Suprapubic skin (tissue), 4 donors: ENCODE results near the gene MPPE1. TPM values are rescaled to one million over a fixed set of nuclear protein-coding genes. Genes with fewer than 3 reads are reported as not detected.
"Not testable (repeated sequence)": the region's sequence is repeated elsewhere in the genome, so short reads cannot be mapped to it uniquely, and the experiment has no call there.

ENCODE experiments used
- DNase-seq, 2 donors: peaks; one replicate each; pipeline ENCODE4 v3.0.0-alpha.2; 2019; ENCODE audit warnings: low spot score in 2 of 2
- H3K27ac ChIP-seq: fragments of 200-600 bp; sonication (generic); one replicate; pipeline ENCODE4 v1.5.1; 2019
- H3K27me3 ChIP-seq: fragments of 200-600 bp; sonication (generic); one replicate; pipeline ENCODE4 v1.5.1; 2019
- H3K36me3 ChIP-seq: fragments of 200-600 bp; sonication (generic); one replicate; pipeline ENCODE4 v1.5.1; 2019
- H3K4me1 ChIP-seq: fragments of 200-600 bp; sonication (generic); one replicate; pipeline ENCODE4 v1.5.1; 2019
- H3K4me3 ChIP-seq: fragments of 200-600 bp; sonication (generic); one replicate; pipeline ENCODE4 v1.5.1; 2019; ENCODE audit warnings: mild to moderate bottlenecking
- H3K9me3 ChIP-seq: fragments of 200-600 bp; sonication (generic); one replicate; pipeline ENCODE4 v1.5.1; 2019
- EP300 ChIP-seq: sonication (generic); formaldehyde crosslinking; IDR thresholded peaks from one replicate; pipeline ENCODE4 v1.6.1; 2017; ENCODE audit warnings: antibody characterized with exemption
- POLR2A ChIP-seq, 2 donors: fragments of 450-650 bp; IDR thresholded peaks; one replicate each; pipeline ENCODE4 v1.6.1; 2017; ENCODE audit warnings: antibody characterized with exemption in 2 of 2, mild to moderate bottlenecking in 2 of 2, moderate library complexity in 2 of 2
- POLR2AphosphoS5 ChIP-seq, 3 donors: sonication (generic); formaldehyde crosslinking; IDR thresholded peaks; one replicate each; pipeline ENCODE4 v1.6.1; 2017; ENCODE audit warnings: antibody characterized with exemption in 3 of 3
- WGBS: methylation state at CpG from one replicate; pipeline ENCODE4 v1.1.5; 2018; 5-methylcytosine and 5-hydroxymethylcytosine counted together
- total RNA-seq, 4 donors: library from RNA; depleted of rRNA; stranded (reverse); fragments of >200 nt; gene quantifications; one replicate each; pipeline ENCODE4 v1.1.0, GENCODE V29; 2016
- TF ChIP-seq, protein P1 (sequence below), 2 donors: fragments of 200-600 bp in 1 of 2; fragments of 450-650 bp in 1 of 2; sonication (generic) in 1 of 2; IDR thresholded peaks; one replicate each; pipeline ENCODE4 v1.5.1; 2016 to 2019; ENCODE audit warnings: antibody characterized with exemption in 2 of 2, mild to moderate bottlenecking in 1 of 2, moderate library complexity in 1 of 2

Gene MPPE1
- total RNA-seq, 4 donors from 2014 or later: 28.2 to 84.2 (median 40.3) TPM

GRCh38 chr18:11932393-11932792 lies 24.3 kb upstream of the MPPE1 start:
- WGBS: 90% methylated on average over 8 of the region's 14 CpGs
- Histone ChIP-seq H3K27ac (no peak overlapping the region), H3K4me1 (no peaks in the 10 kb centered on the region), H3K9me3 (no peaks in the 10 kb centered on the region), H3K4me3 (no peak overlapping the region), H3K27me3 (no peaks in the 10 kb centered on the region), H3K36me3 (no peaks in the 10 kb centered on the region)
- no peak for DNase-seq
- no peak for TF ChIP-seq EP300

DNA sequence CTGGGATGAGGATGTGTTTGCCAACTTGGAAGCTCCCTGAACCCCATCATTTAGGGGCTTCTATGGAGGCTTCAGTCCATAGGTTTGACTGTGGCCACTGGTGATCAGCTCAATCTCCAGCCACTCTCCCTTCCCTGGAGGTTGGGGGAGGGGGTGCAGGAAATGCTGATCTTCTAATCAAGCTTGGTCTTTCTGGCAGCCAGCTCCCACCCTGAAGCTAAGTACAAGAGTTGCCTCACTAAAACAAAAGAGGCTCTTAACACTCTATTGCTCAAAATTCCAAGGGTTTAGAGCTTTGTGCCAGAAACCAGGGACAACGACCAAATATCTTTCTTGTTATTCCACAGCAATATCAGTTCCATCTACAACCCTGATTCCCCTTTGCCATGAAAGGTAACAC lies 19.4 kb upstream of the MPPE1 start:
- Histone ChIP-seq H3K4me3 (no peak overlapping the region), H3K9me3 (no peaks in the 10 kb centered on the region), H3K27me3 (no peaks in the 10 kb centered on the region), H3K36me3 (no peaks in the 10 kb centered on the region), H3K4me1 (no peaks in the 10 kb centered on the region), H3K27ac (no peak overlapping the region)
- no peak for DNase-seq
- WGBS: 64% methylated on average over 1 of the region's 1 CpG
- TF ChIP-seq POLR2A (IDR thresholded peaks at IDR 0.05): no peak
- TF ChIP-seq, protein P1, sequence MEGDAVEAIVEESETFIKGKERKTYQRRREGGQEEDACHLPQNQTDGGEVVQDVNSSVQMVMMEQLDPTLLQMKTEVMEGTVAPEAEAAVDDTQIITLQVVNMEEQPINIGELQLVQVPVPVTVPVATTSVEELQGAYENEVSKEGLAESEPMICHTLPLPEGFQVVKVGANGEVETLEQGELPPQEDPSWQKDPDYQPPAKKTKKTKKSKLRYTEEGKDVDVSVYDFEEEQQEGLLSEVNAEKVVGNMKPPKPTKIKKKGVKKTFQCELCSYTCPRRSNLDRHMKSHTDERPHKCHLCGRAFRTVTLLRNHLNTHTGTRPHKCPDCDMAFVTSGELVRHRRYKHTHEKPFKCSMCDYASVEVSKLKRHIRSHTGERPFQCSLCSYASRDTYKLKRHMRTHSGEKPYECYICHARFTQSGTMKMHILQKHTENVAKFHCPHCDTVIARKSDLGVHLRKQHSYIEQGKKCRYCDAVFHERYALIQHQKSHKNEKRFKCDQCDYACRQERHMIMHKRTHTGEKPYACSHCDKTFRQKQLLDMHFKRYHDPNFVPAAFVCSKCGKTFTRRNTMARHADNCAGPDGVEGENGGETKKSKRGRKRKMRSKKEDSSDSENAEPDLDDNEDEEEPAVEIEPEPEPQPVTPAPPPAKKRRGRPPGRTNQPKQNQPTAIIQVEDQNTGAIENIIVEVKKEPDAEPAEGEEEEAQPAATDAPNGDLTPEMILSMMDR (IDR thresholded peaks at IDR 0.05): no peak
- no peak for TF ChIP-seq POLR2AphosphoS5 (IDR thresholded peaks at IDR 0.05)
- no peak for TF ChIP-seq EP300

- Histone ChIP-seq H3K9me3 (no peaks in the 10 kb centered on the region), H3K36me3 (no peaks in the 10 kb centered on the region), H3K27me3 (no peaks in the 10 kb centered on the region), H3K4me1 (no peaks in the 10 kb centered on the region), H3K4me3 (no peak overlapping the region), H3K27ac (no peak overlapping the region)
- no peak for TF ChIP-seq POLR2A (IDR thresholded peaks at IDR 0.05)
- 72% methylated on average over 12 of the region's 12 CpGs for WGBS
- DNase-seq: no peak
Measured at GRCh38 chr18:11925800-11926481, 17.8 kb upstream of the MPPE1 start.

- no peaks in the 10 kb centered on the region for H3K36me3 ChIP-seq
- no peak for DNase-seq
- 98% methylated on average over 3 of the region's 3 CpGs for WGBS
Measured at GRCh38 chr18:11923450-11923849, 15.3 kb upstream of the MPPE1 start.

DNA sequence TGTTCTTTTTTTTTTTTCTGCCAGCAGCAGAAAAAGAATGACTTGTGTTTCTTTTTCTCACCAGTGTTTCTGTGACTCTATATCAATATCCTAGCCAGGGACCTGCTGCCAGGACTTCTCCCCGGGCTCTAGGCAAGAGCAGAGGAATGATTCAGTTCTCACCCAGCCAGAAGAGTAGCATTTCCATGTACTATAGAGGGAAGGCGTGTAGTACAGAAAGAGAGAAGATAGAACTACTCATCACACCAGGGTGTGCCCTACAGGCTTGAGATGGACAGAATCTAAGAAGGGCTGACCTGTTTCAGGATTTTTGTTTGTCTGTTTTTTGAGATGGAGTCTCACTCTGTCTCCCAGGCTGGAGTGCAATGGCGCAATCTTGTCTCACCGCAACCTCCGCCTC lies 11.4 kb upstream of the MPPE1 start:
- H3K4me3 ChIP-seq, H3K4me1 ChIP-seq, H3K27me3 ChIP-seq, H3K36me3 ChIP-seq, H3K9me3 ChIP-seq, DNase-seq: not testable (repeated sequence)
- 68% methylated on average over 5 of the region's 5 CpGs for WGBS
- peak overlapping the region; percentile 5 for H3K27ac ChIP-seq

More at GRCh38 chr18:11923450-11923849, 15.3 kb upstream of the MPPE1 start:
- Histone ChIP-seq H3K9me3 (no peaks in the 10 kb centered on the region), H3K27ac (no peak overlapping the region), H3K4me1 (no peaks in the 10 kb centered on the region), H3K27me3 (no peaks in the 10 kb centered on the region), H3K4me3 (no peak overlapping the region)
- TF ChIP-seq POLR2AphosphoS5 (IDR thresholded peaks at IDR 0.05) (no peak), POLR2A (IDR thresholded peaks at IDR 0.05) (no peak), EP300 (no peak)
- TF ChIP-seq, protein P1 (IDR thresholded peaks at IDR 0.05): no peak

- not testable (repeated sequence) for H3K36me3 ChIP-seq, H3K4me1 ChIP-seq, H3K27ac ChIP-seq, H3K27me3 ChIP-seq, H3K9me3 ChIP-seq, DNase-seq, H3K4me3 ChIP-seq
- 70% methylated on average over 4 of the region's 4 CpGs for WGBS
Measured at GRCh38 chr18:11916880-11917279, 8.8 kb upstream of the MPPE1 start.

DNA sequence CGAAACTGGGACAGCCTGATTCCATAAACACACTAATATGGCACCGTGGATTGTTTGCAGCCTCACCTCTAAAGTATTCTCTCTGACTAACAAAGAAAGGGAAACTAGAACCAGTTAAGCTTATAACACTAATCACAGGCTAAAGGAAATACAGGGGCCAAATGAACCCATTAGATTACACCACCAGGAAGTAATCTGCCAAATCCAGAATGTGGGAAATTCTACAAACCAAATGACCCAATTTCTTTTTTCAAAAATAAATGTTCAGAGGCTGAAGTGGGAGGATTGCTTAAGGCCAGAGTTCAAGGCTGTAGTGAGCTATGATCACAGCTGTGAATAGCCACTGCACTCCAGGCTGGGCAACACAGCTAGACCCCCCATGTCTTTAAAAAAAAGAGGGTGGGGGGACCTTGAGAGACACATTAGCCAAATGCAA lies 1.5 kb upstream of the MPPE1 start:
- Histone ChIP-seq H3K27ac (peak overlapping the region; percentile 99), H3K4me1 (peaks cover 26% of the 10 kb centered on the region), H3K4me3 (peak overlapping the region; percentile 90), H3K9me3 (no peaks in the 10 kb centered on the region), H3K36me3 (peaks cover 5% of the 10 kb centered on the region), H3K27me3 (no peaks in the 10 kb centered on the region)
- WGBS: 26% methylated on average over 2 of the region's 2 CpGs
- no peak for DNase-seq
- TF ChIP-seq EP300: no peak
- no peak for TF ChIP-seq POLR2AphosphoS5 (IDR thresholded peaks at IDR 0.05)
- TF ChIP-seq, protein P1 (IDR thresholded peaks at IDR 0.05): no peak
- no peak for TF ChIP-seq POLR2A (IDR thresholded peaks at IDR 0.05)
